ENCODE data around the gene CCDC88C.

Gene CCDC88C

DNA sequence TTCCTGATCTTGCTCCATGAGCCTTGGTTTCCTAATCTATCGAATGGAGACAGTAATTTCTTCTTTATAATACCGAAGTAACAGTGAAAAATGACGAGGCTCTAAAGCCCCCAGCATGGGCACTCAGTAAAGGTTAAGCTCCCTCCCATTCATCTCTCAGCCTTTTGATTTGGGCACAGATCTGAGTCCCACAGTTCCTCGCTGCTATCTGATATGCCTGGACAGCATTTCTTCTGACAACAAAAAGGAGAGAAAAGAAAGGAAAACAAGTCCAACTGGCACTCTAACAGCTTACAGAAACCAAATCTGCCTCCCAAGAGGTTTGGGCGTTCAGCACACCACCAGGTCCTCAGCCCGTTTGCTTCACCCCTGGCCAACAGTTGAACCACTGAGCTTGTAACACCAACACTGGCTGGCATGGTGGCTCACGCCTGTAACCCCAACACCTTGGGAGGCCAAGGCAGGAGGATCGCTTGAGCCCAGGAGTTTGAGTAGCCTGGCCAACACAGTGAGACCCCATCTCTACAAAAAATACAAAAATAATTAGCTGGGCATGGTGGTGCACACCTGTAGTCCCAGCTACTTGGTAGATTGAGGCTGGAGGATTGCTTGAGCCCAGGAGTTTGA, 19.5 kb downstream of the CCDC88C start:
- DNase-seq: no peak

DNA sequence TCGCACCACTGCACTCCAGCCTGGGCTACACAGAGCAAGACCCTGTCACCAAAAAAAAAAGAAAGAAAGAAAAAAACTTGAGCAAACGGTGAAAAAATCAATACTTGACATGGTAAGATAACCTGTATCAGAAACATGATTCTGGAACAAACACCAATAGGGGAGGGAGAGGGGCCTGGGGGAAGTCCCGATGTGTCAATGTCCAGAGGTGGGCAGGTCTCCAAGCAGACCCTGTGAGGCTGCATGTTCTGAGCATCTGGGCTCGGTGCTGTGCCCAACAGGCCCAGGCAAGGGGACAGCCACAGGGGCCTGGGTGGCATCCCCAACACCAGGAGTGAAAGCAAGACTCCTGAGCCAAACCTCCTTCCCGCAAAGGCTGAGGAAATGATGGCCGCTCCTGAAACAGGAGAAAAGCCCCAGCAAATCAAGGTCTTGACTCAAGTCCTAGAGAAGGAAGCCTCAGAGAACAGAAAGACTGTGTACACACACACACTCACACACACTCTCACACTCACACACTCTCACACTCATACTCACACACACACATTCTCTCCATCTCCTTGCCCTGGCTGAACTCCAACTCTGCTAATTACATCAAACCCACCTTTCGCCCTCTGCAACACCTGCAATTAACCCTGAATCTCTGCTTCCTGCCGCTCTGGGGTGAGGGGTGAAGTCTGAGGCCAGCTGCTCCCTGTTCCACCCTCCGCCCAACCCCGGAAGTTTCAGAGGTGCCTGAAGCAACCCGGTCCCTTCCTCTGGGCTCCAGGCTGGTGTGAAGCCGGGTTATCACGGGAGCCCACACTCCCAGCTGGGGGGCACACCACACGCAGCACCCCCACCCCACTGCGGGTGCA, 20.4 kb downstream of the CCDC88C start:
- no peak for DNase-seq

DNA sequence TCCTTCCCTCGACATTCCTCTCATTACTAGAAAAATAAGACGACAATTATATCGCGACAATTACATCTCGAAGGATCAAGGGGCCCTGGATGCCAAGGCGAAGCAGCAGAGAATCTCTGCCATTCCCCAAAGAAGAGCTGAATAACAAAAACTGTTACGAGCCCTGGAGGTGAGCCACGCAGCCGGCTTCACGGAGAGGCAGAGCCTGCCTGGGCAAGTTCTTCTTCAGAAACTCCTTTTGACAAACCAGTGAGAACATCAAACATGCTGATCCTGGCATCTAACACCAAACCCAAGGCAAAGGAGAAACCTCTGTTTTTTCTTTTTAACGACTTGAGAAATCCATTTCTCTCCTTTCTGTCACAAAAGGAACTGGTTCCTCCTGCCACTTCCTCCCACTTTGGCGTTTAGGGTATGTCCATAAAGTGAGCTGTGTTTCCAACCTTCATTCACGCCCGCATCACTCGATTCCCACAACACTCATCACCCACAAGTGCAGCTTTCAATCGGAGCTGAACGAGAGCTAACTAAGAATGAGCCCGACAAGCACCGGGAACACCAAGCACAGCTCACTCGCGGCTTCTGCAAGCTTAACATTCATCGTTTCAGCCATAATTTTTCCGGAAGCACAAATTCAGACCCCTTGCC, 21.5 kb downstream of the CCDC88C start:
- DNase-seq: no peak

DNA sequence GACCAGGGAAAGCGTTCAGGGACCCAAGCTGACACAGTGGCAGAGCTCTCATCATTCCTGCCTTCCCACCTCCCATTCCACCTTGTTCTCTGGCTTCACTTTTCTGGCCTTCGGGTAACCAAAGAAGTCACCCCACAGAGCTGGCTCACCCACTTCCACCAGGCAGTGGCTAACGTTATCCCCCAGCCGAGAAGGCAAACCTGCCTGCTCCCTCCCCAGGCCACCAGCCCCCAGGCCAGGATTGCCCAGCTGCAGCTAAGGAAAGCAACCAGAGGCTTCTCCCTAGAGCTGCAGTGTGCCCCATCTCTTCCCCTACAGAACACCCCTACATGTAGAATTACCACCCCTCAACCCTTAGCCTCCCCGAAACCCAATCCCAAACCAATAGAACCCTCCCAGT, 22.2 kb downstream of the CCDC88C start:
- DNase-seq: no peak

DNA sequence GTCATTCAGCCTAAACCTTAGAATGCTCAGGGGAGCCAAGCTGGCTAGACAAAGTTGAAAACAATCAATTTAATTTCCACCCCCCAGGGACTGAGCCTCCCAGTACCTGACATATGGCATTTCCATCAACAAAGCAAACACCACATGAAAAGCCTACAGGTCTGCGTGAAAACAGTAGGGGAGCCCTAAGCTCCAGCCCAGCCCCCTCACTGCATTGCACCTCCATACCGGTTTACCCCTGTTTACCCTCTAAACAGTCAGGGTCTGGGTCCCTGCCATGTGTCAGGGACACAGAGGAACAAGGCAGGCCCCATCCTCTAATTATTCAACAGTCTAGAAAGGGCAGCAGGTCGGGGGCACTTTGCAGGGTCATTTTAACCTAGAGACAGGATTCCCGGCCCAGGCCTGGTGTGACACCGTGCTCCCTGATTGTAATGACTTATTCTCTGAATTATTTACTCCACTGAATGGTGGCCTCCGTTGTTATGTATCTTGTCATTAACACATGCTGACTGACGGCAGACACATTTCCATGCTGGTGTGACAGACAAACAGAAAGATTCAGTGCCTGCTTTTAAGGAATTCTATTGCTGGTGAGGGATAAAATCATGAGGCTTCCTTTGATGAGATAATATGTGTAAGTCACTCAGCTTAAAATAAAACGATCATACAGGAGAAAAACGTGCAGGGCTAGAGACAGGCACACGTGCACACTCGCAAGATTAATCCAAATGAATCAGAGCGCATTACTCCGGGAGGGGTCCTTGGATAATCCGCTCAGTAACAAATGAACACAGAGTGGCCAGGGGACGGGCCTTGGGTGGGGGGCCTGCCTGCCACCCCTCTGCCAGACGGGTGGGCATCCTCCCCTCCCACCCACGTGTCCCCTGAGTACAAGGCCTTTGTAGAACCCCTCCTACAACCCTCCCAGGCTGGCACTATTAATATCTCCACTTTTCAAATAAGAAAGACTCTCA, 23.2 kb downstream of the CCDC88C start:
- DNase-seq: no peak

DNA sequence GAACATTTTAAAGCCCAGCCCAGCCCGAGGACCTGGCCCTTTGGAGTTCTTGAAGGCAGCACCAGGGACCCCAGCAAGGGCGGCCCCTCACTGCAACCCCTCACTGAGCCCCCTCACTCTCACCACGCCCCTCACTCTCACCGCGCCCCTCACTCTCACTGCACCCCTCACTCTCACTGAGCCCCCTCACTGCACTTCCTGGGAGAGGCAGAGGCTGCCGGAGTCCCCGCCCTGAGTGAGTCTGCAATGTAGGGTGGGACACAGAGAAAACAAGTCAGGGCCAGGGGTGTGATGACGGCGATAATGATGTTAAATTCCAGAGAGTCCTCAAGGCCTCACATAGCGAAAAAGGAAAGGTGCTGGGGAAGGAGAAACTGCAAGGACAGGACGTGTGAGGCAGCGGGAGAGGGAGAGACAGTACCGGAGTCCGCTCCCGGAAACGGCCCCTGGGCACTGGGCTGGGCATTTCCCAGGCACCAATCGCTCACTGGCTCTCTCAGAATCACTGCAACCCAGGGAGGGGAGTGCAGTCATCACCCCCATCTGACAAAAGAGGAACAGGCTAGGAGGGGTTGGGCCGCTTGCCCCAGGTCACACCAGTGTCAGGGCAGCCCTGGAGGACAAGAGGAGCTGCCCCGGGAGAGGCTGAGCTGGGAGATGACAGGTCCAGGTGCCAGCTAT, 24.9 kb downstream of the CCDC88C start:
- no peak for DNase-seq

DNA sequence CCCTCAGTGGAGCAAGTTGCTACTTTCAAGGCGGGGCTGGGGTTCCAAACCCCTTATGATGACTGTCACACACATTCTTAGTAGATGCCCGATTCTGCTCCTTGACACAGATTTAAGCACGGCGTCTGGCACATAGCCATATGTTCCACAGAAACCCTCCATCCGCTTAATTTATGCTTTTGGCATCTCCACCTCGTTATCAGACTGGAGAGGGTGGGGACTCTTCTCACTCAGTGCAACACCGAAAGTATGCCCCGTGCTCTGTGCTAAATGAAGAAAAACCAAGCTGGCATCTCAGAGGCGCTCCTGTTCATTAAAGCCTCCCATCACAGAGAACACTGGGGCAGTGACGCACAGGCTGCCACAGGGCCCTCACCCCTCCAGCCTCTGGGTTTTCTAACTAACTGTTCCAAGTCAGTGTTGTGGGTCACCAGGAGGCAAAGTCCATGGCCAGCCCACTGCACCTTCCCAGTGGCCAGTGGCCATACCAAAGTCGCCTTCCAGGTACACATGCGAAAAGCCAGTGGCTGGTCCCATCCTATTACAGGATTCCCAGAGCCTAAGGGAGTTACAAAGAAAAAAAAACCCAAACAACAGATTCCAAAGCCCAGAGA, 27.3 kb downstream of the CCDC88C start:
- no peak for DNase-seq

DNA sequence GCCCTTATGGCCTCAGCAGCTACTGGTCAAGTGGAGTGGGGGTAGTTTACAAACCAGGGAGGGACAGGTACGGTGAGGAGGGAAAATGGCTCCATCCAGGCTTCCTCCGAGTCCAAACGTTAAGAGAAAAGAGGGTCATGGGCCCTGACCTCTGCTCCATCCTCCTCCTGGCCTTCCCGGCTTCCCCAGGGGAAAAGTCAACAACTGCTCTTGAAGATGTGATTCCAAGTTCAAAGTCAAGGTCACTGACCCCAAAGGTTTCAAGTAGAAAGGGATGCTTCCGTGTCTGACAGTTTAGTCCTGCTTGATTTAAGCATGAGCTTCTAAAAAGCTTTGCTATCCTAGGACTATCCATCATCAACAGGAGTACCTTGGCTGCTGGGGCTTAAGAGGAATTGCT, 28.5 kb downstream of the CCDC88C start:
- no peak for DNase-seq

DNA sequence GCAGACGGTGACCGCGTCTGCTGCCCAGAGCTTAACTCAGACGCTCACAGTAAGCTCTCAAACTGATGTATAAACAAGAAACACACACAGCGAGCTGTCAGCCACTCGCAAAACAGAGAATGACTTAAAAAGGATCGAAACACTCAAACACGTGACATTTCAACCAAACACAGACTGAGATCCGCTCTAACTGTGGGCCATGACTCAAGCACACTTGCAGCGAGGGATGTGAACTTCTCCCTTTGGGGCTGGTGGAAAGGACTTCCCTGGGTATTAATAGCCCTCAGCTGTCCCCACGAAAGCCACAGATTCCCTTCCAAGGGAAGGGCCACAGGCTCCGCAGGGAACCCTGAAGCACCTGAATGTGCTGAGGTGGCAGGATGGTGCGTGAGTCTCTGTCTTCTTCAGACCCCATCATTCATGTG, 29.1 kb downstream of the CCDC88C start:
- no peak for DNase-seq

DNA sequence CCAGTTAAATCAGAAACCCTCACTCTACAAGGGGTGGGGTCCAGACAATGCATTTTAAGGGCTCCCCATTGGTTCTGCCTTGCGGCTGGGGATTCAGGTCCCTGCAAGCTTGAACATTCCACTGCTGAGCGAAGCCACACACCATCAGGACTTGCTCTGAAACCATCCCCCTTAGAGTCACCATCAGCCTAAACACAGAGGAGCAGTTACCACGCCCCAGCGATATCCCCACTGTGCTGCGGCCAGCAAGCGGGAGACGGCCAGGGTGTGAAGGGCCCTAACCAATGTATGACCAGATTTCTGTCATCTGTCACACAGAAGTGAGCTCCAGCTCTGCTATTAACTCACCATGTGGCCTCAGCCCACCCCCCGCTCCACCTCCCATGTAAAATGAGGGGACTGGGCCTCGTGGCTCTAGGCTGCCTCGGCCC, 29.7 kb downstream of the CCDC88C start:
- no peak for DNase-seq

DNA sequence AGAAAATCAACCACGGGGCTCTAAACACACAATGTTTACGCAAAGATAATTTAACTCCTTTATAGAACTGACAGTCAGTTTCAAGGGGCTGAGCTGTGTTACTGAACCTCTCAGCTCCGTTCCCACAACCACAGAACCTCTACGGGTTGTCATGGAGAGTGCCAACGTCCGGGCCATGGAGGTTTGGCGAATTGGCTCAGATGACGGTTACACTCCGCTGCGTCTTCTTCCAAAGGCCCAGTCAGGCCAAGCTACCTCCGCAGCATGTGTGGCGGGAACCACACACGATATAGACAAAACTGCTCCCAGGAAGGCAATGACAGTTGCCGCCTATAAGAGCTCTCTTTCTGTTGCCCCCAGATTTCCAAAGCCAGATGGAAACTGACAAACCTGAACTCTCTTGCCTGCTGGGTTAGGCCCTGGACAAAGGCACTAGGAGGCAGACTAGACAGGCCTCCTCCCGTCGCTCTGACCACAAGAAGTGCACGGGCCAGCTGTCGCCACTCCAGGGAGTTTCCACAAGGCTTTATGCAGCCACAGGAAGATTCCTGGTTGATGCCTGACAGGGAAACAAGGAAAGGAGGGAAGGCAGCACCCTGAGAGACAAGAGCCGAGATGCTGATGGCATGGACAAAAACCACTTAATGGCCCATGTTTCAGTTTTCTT, 30.3 kb downstream of the CCDC88C start:
- no peak for DNase-seq

DNA sequence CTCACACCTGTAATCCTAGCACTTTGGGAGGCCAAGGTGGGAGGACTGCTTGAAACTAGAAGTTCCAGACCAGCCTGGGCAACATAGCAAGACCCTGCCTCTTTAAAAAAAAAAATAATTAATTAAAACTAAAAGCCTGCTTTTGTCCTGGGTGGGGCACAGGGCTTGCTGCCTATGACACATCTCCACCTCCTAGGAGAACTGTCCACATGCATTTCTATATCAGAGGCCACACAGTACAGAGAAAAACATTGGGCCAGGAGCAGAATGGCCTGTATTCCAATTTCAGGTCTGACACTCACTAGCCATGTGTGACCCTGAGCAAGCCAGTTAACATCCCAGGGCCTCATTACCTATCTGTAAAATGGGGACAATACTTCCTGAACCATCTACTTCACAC, 31.9 kb downstream of the CCDC88C start:
- DNase-seq: no peak

DNA sequence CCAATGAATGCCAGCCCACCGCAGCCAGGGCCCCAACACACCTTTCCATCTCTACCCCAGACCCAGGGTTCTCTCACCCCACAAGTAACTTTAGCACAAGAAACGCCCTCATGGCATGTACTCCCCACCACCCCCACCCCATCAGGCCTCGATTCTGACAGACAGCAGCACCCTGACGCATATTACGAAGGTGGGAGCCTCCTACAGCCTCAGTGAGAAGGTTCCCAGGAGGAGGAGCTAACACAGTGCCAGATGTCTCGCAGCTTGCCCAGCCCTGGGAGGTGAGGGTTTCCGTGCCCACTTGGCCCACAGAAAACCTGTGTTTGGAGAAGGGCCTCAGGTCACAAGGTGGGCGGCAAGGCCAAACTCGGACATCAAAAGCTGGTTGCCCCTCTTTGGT, 32.4 kb downstream of the CCDC88C start:
- DNase-seq: no peak

DNA sequence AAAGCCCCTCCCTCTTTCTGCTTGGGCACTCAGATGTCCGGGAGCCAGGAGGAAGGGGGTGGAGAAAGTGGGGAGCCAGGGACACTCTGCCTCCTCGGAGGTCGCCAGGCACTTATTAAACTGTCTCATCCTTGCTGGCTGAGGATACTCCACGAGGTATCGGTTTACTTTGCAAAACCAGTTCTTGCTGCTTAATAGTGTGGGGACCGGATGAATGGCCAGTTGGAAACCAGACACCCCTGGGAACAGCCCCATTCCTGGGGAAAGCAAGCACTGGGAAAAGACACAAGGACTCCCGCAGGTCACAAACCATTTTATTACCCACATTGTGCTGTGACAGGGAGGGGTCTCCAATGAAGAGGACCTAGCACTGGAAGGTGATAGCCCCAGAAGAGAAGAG, 34.2 kb downstream of the CCDC88C start:
- no peak for DNase-seq

DNA sequence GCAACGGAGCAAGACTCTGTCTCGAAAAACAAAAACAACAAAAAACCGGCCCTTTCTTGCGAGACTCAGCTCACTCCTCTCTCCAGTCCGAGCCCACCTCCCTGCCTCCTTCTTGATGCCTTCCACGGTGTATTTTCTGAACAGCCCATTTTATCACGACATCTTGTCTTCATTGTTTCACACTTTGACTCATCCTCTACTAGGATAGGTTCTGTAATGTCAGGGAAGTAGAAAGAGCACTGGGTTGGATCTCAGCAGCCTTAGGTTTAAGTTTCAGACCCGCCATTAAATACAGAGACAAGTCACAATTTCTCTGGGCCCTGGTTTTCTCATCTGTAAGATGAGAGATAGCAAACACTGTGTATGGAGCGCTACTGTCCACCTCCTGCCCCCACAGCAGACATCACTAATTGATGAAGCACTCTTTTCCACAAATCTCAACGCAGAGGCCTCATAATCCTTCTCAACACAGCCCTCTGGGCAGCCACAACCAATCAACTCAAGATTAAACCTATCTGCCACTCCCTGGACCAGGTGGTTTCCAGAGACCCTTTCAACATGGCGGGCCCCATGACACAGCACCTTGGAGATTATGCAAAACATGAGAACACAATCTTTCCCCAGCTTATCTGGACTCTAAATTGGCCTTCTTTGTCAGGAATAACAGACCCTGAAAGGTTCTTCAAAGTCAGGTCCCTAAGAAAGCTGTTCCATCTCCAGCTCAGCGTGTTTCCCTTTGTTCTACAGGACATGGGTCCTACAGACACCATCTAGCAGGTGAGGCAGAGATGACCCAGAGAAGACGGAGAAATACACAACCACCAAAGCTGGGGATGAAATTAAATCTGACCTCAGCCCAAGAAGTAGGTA, 35.6 kb downstream of the CCDC88C start:
- no peak for DNase-seq

DNA sequence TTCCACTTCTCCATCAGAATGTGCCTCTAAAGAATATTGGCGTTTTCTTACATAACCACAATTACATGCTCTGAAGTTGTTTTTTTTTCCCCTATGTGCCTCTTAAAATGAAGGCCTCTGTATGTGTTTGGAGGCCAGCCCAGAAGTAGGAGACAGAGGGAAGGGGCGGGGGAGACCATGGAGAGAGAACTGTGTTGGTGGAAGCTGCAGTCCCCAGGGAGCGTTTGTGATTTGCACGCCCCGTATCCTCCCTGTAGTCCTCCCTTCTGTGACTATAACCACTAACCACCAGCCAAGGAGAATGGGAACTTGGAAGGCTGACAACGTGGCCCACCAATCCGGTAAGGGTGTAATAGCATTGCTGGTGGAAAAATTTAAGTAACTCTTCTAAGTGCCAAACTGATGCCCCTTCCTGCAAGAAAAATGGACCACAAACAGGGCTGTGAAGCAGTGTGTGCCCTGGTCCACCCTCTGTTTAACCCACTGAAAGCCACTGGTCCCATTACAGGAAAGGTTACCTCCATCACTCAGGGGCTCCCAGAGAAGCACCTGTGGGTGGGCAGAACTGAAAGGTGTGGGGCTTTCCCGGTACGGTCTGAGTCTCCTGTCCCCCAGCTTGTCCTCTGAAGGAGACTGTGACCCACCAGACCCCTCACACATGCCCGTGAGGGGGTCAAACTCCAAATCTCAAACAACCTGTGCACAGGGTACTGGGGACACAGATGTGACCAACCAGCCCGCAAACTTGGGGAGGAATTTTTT, 36.8 kb downstream of the CCDC88C start:
- DNase-seq: peak; percentile 82

DNA sequence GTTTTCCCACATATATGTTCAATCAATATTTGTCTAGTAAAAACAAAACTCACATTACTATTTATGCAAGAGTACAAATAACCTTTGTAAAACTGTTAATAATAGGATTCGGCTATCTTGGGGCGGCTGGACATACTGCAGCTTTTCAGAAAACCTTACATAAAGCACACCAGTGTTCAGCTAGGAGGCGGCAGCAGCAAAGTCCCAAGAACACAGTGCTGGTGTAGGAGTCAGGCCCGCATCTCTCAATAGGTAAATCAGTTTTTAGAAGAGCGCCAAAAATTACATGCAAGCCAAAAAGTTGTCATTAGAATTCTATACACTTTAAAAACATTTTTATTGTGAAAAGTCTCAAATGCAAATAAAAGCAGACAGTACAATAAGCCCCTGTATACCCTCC, 37.5 kb downstream of the CCDC88C start:
- DNase-seq: no peak

DNA sequence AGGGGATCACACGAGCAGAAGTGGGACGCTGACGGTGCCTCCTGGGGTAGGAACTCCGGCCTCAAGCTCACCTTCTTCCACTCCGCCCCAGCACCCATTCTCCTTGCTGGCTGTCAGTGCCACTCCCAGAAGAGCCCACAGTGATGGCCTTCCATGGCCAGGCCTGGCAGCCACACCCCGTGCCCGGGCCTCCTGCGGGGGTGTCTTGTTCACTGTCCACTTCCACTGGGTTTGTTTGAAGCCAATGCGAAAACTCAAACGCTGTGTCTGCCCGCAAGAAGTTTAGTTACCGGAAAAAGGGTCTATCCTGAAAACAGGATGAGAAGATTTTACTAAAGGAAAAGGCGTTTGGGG, 38.1 kb downstream of the CCDC88C start:
- no peak for DNase-seq

DNA sequence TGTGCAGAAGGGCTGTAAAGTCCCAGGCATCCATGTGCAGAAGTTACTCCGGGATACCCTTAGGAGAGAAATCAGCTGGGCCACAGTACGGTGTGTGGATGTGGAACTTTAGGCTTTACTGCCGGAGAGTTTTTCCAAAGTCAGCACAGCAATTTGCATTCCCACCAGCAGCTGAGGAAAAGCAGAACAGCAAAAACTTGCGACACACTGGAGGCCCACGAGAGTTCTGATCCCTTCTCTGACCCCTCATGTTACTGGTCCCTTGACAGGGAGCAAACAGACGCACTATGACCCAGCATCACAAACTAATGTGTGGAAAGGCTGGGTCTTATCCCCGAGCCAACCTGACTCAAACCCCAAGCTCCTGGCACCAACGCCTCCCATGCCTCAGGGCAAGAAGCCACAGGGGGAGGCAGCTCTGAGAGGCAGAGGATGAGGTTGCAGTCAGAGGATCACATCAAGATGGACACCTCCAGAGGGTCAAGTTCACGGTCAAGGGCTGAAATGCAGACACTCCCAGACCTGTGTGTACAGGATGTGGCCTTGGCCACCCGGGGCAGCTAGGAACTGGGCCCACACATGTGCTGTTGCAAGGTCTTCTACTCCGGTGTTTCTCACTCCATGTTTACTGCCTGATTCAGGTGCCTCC, 38.6 kb downstream of the CCDC88C start:
- no peak for DNase-seq

Data from right forelimb (tissue), 1 donor.